Keratinocyte (primary cell): ENCODE data around the gene NRN1L. TPM values are rescaled to one million over a fixed set of nuclear protein-coding genes. Genes with fewer than 3 reads are reported as not detected.
A peak's percentile ranks its signal among the peaks of the same experiment; 100 is the strongest.

Source experiments
- DNase-seq: peaks from one replicate; pipeline ENCODE4 v3.0.0-alpha.2; 2011; ENCODE audit warnings: low read depth, missing footprints, low spot score
- FAIRE-seq: peaks from 2 replicates; lab custom pipeline; 2011; peaks lifted over from hg19 to GRCh38; lab: Jason Lieb, UNC
- H2AFZ ChIP-seq: 2 replicates; pipeline ENCODE4 v1.6.0; 2012; ENCODE audit warnings: low read length, control low read depth, inconsistent platforms; ENCODE audit not compliant: control insufficient read depth
- H3K27ac ChIP-seq: 2 replicates; pipeline ENCODE4 v1.5.1; 2011; ENCODE audit warnings: low read length; ENCODE audit not compliant: control insufficient read depth, insufficient read depth
- H3K27me3 ChIP-seq: 3 replicates; pipeline ENCODE4 v1.6.0; 2011; ENCODE audit warnings: low read length; ENCODE audit not compliant: control insufficient read depth, insufficient read depth; ENCODE audit errors: extremely low read depth
- H3K36me3 ChIP-seq, 2 experiments: 2 replicates in 1 of 2; 3 replicates in 1 of 2; pipeline ENCODE4 v1.5.1; 2011; ENCODE audit warnings: low read length in 2 of 2, mild to moderate bottlenecking in 1 of 2; ENCODE audit not compliant: control insufficient read depth in 2 of 2, insufficient read depth in 2 of 2; ENCODE audit errors: extremely low read depth in 1 of 2
- H3K4me1 ChIP-seq: 3 replicates; pipeline ENCODE4 v1.5.1; 2011; ENCODE audit warnings: low read length; ENCODE audit not compliant: control insufficient read depth, insufficient read depth; ENCODE audit errors: extremely low read depth
- H3K4me2 ChIP-seq: 3 replicates; pipeline ENCODE4 v1.6.0; 2011; ENCODE audit warnings: low read depth, low read length; ENCODE audit not compliant: control insufficient read depth, insufficient read depth; ENCODE audit errors: extremely low read depth
- H3K4me3 ChIP-seq, 3 experiments: fragments of 200-600 bp in 1 of 3; sonication (generic) in 1 of 3; 2 replicates in 2 of 3; 3 replicates in 1 of 3; pipeline ENCODE4 v1.5.1; 2011 to 2016; ENCODE audit warnings: low read length in 3 of 3, mild to moderate bottlenecking in 3 of 3, control low read depth in 2 of 3, inconsistent platforms in 1 of 3, low read depth in 1 of 3, mixed read lengths in 1 of 3, mixed run types in 1 of 3, moderate library complexity in 1 of 3; ENCODE audit not compliant: control insufficient read depth in 2 of 3, insufficient read depth in 2 of 3; ENCODE audit errors: extremely low read depth in 1 of 3
- H3K79me2 ChIP-seq: 2 replicates; pipeline ENCODE4 v1.6.0; 2012; ENCODE audit warnings: low read length; ENCODE audit not compliant: control insufficient read depth, insufficient read depth
- H3K9ac ChIP-seq: 3 replicates; pipeline ENCODE4 v1.6.0; 2011; ENCODE audit warnings: low read length; ENCODE audit not compliant: control insufficient read depth, insufficient read depth; ENCODE audit errors: extremely low read depth
- H3K9me1 ChIP-seq: 3 replicates; pipeline ENCODE4 v1.6.0; 2011; ENCODE audit warnings: low read length; ENCODE audit not compliant: control insufficient read depth, insufficient read depth; ENCODE audit errors: extremely low read depth
- H3K9me3 ChIP-seq: 2 replicates; pipeline ENCODE4 v1.5.1; 2012; ENCODE audit warnings: low read depth, low read length; ENCODE audit not compliant: control insufficient read depth
- H4K20me1 ChIP-seq: 3 replicates; pipeline ENCODE4 v1.6.0; 2011; ENCODE audit warnings: low read length; ENCODE audit not compliant: control insufficient read depth, insufficient read depth; ENCODE audit errors: extremely low read depth
- EZH2 ChIP-seq: IDR thresholded peaks from one replicate; pipeline ENCODE4 v1.6.1; 2012; ENCODE audit warnings: inconsistent platforms, mild to moderate bottlenecking, low read length, moderate library complexity
- dilution Hi-C: fragments of 300-500 bp; cut with MboI; formaldehyde crosslinking; loops from one replicate; pipeline ENCODE4 v1.7.0; 2020; ENCODE audit warnings: low sequenced_read_pairs; ENCODE audit not compliant: extremely low pct_ligation_motif_present
- polyA plus RNA-seq, 5 experiments: library from polyadenylated mRNA; depleted of rRNA in 3 of 5; stranded (reverse) in 3 of 5; stranded (forward) in 1 of 5; unstranded in 1 of 5; fragments of >200 nt; gene quantifications; 1 replicate in 1 of 5; 2 replicates in 3 of 5; 3 replicates in 1 of 5; pipeline versions ENCODE4 v1.2.1 to v1.2.3, GENCODE V29; 2011 to 2012; ENCODE audit warnings: missing spikeins in 2 of 5, low read depth in 1 of 5, low replicate concordance in 1 of 5
- TF ChIP-seq, protein P1 (sequence below), 3 experiments: IDR thresholded peaks in 1 of 3; conservative IDR thresholded peaks in 1 of 3; optimal IDR thresholded peaks in 1 of 3; 2 replicates in 2 of 3; 3 replicates in 1 of 3; pipeline versions ENCODE3 to v1.5.1; 2011; ENCODE audit warnings: low read length in 3 of 3, mild to moderate bottlenecking in 3 of 3, moderate library complexity in 2 of 3, control low read depth in 1 of 3, inconsistent platforms in 1 of 3; ENCODE audit not compliant: insufficient read depth in 2 of 3; ENCODE audit errors: extremely low read depth in 1 of 3

NRN1L gene
- polyA plus RNA-seq, 1 donor (not counting 4 experiments of a cell fraction or from before 2014, with no cell fraction given) = not detected

DNA sequence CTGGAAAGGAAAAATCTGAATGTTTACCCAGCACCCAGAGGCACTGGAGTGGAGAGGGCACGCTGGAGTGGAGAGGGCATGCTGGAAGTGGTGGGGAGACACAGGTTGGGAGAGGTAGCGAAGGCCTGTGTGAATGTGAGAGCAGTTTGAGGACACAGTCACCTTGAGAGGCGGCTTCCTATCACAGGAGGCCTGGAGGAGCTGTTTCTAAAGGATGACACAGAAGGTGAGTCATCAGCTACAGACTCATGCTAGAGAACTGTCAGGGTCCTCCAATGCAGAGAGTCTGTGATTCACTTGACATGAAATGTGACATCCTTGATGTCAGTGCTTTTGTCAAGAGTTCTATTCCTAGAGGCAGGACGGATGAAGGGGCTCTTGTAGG lies 33.2 kb downstream of the NRN1L start:
- Histone ChIP-seq H3K9me3 (no peaks in the 10 kb centered on the region), H3K9ac (no peak overlapping the region), H3K27me3 (no peaks in the 10 kb centered on the region), H3K79me2 (peaks cover 6% of the 10 kb centered on the region), H3K4me2 (peak overlapping the region; percentile 3), H3K4me1 (peaks cover 32% of the 10 kb centered on the region), H3K27ac (peak overlapping the region; percentile 10), H2AFZ (no peak overlapping the region), H3K36me3 (peaks cover 4 to 8% of the 10 kb centered on the region in 2 experiments), H4K20me1 (peaks cover 17% of the 10 kb centered on the region), H3K9me1 (peaks cover 11% of the 10 kb centered on the region), H3K4me3 (no peak overlapping the region)
- dilution Hi-C loops = no loop called here
- DNase-seq (peak; percentile 68), FAIRE-seq (peak; percentile 100)
- TF ChIP-seq EZH2 = no peak
- TF ChIP-seq, protein P1, sequence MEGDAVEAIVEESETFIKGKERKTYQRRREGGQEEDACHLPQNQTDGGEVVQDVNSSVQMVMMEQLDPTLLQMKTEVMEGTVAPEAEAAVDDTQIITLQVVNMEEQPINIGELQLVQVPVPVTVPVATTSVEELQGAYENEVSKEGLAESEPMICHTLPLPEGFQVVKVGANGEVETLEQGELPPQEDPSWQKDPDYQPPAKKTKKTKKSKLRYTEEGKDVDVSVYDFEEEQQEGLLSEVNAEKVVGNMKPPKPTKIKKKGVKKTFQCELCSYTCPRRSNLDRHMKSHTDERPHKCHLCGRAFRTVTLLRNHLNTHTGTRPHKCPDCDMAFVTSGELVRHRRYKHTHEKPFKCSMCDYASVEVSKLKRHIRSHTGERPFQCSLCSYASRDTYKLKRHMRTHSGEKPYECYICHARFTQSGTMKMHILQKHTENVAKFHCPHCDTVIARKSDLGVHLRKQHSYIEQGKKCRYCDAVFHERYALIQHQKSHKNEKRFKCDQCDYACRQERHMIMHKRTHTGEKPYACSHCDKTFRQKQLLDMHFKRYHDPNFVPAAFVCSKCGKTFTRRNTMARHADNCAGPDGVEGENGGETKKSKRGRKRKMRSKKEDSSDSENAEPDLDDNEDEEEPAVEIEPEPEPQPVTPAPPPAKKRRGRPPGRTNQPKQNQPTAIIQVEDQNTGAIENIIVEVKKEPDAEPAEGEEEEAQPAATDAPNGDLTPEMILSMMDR (optimal IDR thresholded peaks at IDR 0.05 in 1 of 3, IDR thresholded peaks at IDR 0.05 in 1 of 3, conservative IDR thresholded peaks at IDR 0.05 in 1 of 3; ENCODE audit: extremely low read depth in 1 of 3, insufficient read depth in 2 of 3, low read length in 3 of 3) = no peak

DNA sequence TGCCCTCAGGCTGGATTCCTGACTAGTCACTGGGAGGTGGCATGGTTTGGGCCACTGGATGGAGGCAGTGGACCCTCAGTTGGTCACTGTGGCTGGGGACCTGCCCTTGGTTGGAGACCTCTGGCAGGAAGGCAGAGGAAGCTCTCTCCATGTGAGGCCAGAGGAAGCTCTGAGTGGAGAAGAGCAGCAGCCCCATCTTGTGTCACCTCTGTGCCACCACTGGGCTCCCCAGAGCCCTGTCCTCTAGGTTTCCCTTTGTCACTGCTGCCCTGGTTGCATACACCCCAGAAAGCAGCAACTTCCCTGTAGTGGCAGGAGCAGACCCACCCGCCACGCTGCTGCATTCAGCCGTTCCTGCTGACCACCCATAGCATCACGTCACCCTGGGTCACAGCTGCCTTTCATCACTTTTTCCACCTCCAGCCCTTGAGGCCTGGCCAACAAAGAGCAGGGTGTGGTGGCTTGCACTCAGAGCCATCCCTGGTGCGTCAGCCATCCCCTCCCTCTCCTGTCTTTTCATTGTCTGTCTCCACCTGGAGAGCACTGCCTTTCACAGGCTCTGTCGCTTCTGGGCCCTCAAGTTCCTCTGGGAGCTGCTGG lies 35.0 kb downstream of the NRN1L start:
- TF ChIP-seq, protein P1 (optimal IDR thresholded peaks at IDR 0.05 in 1 of 3, IDR thresholded peaks at IDR 0.05 in 1 of 3, conservative IDR thresholded peaks at IDR 0.05 in 1 of 3; ENCODE audit: extremely low read depth in 1 of 3, insufficient read depth in 2 of 3, low read length in 3 of 3) = no peak
- no peak for TF ChIP-seq EZH2
- dilution Hi-C loops = no loop called here
- Histone ChIP-seq H3K4me1 (peaks cover 40% of the 10 kb centered on the region), H3K9ac (no peak overlapping the region), H2AFZ (no peak overlapping the region), H3K27me3 (no peaks in the 10 kb centered on the region), H3K4me3 (no peak overlapping the region), H3K27ac (no peak overlapping the region), H3K9me1 (peaks cover 11% of the 10 kb centered on the region), H3K36me3 (peaks cover 5 to 8% of the 10 kb centered on the region in 2 experiments), H3K9me3 (no peaks in the 10 kb centered on the region), H3K4me2 (no peak overlapping the region), H4K20me1 (peaks cover 22% of the 10 kb centered on the region), H3K79me2 (peaks cover 6% of the 10 kb centered on the region)
- FAIRE-seq = no peak
- DNase-seq = no peak
